Left lung (tissue), 10 donors: ENCODE results near the gene CLMP. TPM values are rescaled to one million over a fixed set of nuclear protein-coding genes. Genes with fewer than 3 reads are reported as not detected.
A peak's percentile ranks its signal among the peaks of the same experiment; 100 is the strongest.

Experiments used
- ATAC-seq: fragments of 200-7000 bp; cut with Tn5 transposase; one replicate; pipeline ENCODE4 v1.9.1; 2020; ENCODE audit warnings: moderate library complexity
- DNase-seq, 4 donors: peaks; one replicate each; pipeline ENCODE4 v3.0.0-alpha.2; 2013 to 2020
- H3K27ac ChIP-seq, 2 donors: fragments of 200-600 bp; sonication (generic) in 1 of 2; one replicate each; pipeline versions ENCODE4 v1.5.0 to v1.8.0; 2020 to 2021
- H3K27me3 ChIP-seq, 2 donors: fragments of 200-600 bp; sonication (generic) in 1 of 2; one replicate each; pipeline versions ENCODE4 v1.5.0 to v1.8.0; 2020 to 2021
- H3K36me3 ChIP-seq, 2 donors: fragments of 200-600 bp; sonication (generic) in 1 of 2; one replicate each; pipeline versions ENCODE4 v1.5.0 to v1.8.0; 2020 to 2021
- H3K4me1 ChIP-seq, 2 donors: fragments of 200-600 bp; one replicate each; pipeline ENCODE4 v1.8.0; 2021
- H3K4me3 ChIP-seq, 2 donors: fragments of 200-600 bp; sonication (generic) in 1 of 2; one replicate each; pipeline versions ENCODE4 v1.5.0 to v1.8.0; 2020 to 2021; ENCODE audit warnings: mild to moderate bottlenecking in 1 of 2
- H3K9me3 ChIP-seq, 2 donors: fragments of 200-600 bp; sonication (generic) in 1 of 2; one replicate each; pipeline versions ENCODE4 v1.5.0 to v1.8.0; 2020 to 2021
- CTCF ChIP-seq, 2 donors: fragments of 200-600 bp; sonication (generic) in 1 of 2; IDR thresholded peaks; one replicate each; pipeline versions ENCODE4 v1.5.0 to v1.8.0; 2021; ENCODE audit warnings: antibody characterized with exemption in 2 of 2
- intact Hi-C, 2 donors: fragments of 100-400 bp; cut with DNase I; formaldehyde crosslinking; loops; one replicate each; pipeline versions ENCODE4 v1.11.2 to v1.14.2; 2022
- polyA plus RNA-seq, 6 donors: library from polyadenylated mRNA; unstranded; fragments of 120-200 nt; gene quantifications; one replicate each; pipeline ENCODE4 v1.2.1, GENCODE V29; 2013; ENCODE audit not compliant: insufficient read length in 6 of 6
- total RNA-seq, 2 donors: library from RNA; stranded (reverse); fragmentation: NEBNext Ultra II Directional; extraction: Animal tissue kit (Norgen Biotek cat#: 25700); gene quantifications; one replicate each; pipeline ENCODE4 v1.2.1, GENCODE V29; 2021
- donor health status: DM: no; HTN: yes; CAD: no.
- donor health status: DM: no; HTN: no; CAD: no.

Gene CLMP
- total and polyA plus RNA-seq, 8 donors = 16.5 to 22.5 (median 18.1) TPM

DNA sequence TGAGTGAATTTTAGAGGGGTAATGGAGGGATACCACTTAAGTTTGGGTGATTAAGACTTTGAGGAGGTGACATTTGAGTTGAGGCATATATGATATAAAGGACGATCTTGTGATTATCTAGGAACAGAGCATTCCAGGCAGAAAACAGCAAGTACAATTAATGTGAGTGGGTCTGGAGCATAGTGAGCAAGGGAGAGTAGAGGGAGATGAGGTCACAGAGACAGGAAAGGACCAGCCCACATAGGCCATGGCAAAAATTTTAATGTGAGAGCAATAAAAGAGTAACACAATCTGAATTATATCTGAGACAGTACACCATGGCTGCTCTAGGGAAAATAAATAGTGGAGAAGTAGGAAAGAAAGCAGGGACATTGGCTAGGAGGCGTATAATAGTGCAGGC is 118.6 kb downstream of the CLMP start:
- Histone ChIP-seq H3K27ac (no peak overlapping the region), H3K4me3 (no peak overlapping the region), H3K9me3 (no peaks in the 10 kb centered on the region), H3K36me3 (no peaks in the 10 kb centered on the region), H3K27me3 (no peaks in the 10 kb centered on the region), H3K4me1 (peaks cover 0 to 9% of the 10 kb centered on the region in 2 donors)
- TF ChIP-seq CTCF (IDR thresholded peaks at IDR 0.05) = no peak
- DNase-seq = no peak
- intact Hi-C loops = no loop called here
- no peak for ATAC-seq

- Histone ChIP-seq H3K4me3 (no peak overlapping the region), H3K27ac (no peak overlapping the region), H3K36me3 (no peaks in the 10 kb centered on the region), H3K27me3 (no peaks in the 10 kb centered on the region), H3K9me3 (no peaks in the 10 kb centered on the region), H3K4me1 (peaks cover 0 to 34% of the 10 kb centered on the region in 2 donors)
- intact Hi-C loops = no loop called here
- ATAC-seq = no peak
- TF ChIP-seq CTCF (IDR thresholded peaks at IDR 0.05) = no peak
- DNase-seq = no peak
These were observed 121.5 kb downstream of the CLMP start for GRCh38 chr11:123073343-123074057.

DNA sequence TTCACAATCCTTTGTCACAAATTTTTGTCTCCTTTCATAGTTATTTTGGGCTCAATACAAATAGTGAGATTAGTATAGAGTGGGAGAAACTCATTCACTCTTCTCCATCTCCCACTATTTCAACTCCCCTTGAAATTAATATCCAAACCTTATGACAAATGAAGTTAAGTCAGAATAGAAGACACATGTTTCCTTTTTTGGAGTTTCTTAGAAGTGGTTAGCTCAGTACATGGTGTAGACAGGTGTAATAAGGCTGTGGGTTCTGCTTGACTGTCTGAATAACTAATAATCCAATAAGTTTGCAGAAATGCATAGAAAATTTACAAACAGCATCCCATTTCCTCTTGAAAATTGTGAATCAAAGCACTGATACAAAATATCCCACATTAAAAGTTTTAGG is 122.3 kb downstream of the CLMP start:
- no peak for TF ChIP-seq CTCF (IDR thresholded peaks at IDR 0.05)
- no peak for ATAC-seq

DNA sequence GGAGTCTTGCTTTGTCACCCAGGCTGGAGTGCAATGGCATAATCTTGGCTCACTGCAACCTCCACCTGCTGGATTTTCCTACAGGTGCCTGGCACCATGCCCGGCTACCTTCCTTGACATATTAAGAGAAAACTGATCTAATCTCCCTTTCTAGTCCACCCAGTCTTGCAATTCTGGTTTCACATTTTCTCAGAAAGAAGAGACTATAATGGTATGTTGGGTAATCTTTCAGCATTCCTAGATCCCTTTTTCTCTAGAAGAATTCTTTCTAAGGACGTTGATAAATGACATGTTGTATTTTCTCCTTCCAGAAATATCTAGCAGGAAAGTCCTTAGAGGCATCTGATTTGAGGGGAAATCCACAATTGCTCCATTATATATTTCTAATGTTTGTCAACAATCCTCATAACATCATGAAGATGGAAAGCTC is 122.7 kb downstream of the CLMP start:
- Histone ChIP-seq H3K9me3 (no peaks in the 10 kb centered on the region), H3K27ac (no peak overlapping the region), H3K27me3 (no peaks in the 10 kb centered on the region), H3K4me3 (no peak overlapping the region), H3K36me3 (no peaks in the 10 kb centered on the region), H3K4me1 (peaks cover 0 to 38% of the 10 kb centered on the region in 2 donors)
- no peak for DNase-seq
- intact Hi-C loops = no loop called here
- ATAC-seq = peak; percentile 30
- no peak for TF ChIP-seq CTCF (IDR thresholded peaks at IDR 0.05)

More for the DNA sequence above, 122.3 kb downstream of the CLMP start:
- H3K9me3 ChIP-seq = no peaks in the 10 kb centered on the region
- intact Hi-C loops = no loop called here
- H3K4me1 ChIP-seq = peaks cover 0 to 38% of the 10 kb centered on the region in 2 donors
- no peaks in the 10 kb centered on the region for H3K36me3 ChIP-seq
- H3K27ac ChIP-seq = no peak overlapping the region
- no peak overlapping the region for H3K4me3 ChIP-seq
- H3K27me3 ChIP-seq = no peaks in the 10 kb centered on the region
- DNase-seq = no peak

- DNase-seq = no peak
- ATAC-seq = peak; percentile 37
- Histone ChIP-seq H3K27me3 (no peaks in the 10 kb centered on the region), H3K9me3 (no peaks in the 10 kb centered on the region), H3K27ac (peak overlapping the region; percentile 49 to 82), H3K4me1 (peaks cover 0 to 55% of the 10 kb centered on the region in 2 donors), H3K4me3 (peak overlapping the region; percentile 4 to 23), H3K36me3 (no peaks in the 10 kb centered on the region)
- intact Hi-C loops = no loop called here
- no peak for TF ChIP-seq CTCF (IDR thresholded peaks at IDR 0.05)
These were observed 124.9 kb downstream of the CLMP start for GRCh38 chr11:123069908-123070821.
